ENCODE data around the gene ZNF593.

- TF ChIP-seq POLR2A (IDR thresholded peaks at IDR 0.05; ENCODE audit: extremely low read depth, insufficient read length) (no peak), CTCF (IDR thresholded peaks at IDR 0.05; ENCODE audit: low read depth, low read length) (no peak), MAX (IDR thresholded peaks at IDR 0.05; ENCODE audit: low read depth, low read length) (no peak), MYC (IDR thresholded peaks at IDR 0.05; ENCODE audit: low read depth, low read length) (no peak)
Observed at GRCh38 chr1:26210147-26210870, 40.6 kb downstream of the ZNF593 start.

Data from NB4 (cell line).